Spleen (tissue), 7 donors: ENCODE data around the gene TMEM61.

Experiments used
- CTCF ChIP-seq, 11 experiments: fragments of 200-600 bp in 7 of 11; fragments of 450-650 bp in 4 of 11; sonication (generic) in 4 of 11; IDR thresholded peaks in 8 of 11; conservative IDR thresholded peaks in 3 of 11; 1 replicate in 7 of 11; 2 replicates in 4 of 11; pipeline versions ENCODE4 v1.4.0 to v1.8.0; 2016 to 2021; ENCODE audit warnings: antibody characterized with exemption in 11 of 11, inconsistent platforms in 4 of 11, mild to moderate bottlenecking in 1 of 11
- POLR2A ChIP-seq, 3 donors: fragments of 450-650 bp; IDR thresholded peaks; one replicate each; pipeline ENCODE4 v1.5.1; 2017; ENCODE audit warnings: antibody characterized with exemption in 3 of 3, mild to moderate bottlenecking in 1 of 3
- POLR2AphosphoS5 ChIP-seq, 3 donors: sonication (generic); formaldehyde crosslinking; IDR thresholded peaks; one replicate each; pipeline ENCODE4 v1.5.1; 2017; ENCODE audit warnings: antibody characterized with exemption in 3 of 3
- donor health status: DM: no; HTN: no; CAD: no; lungs with moderate emphysema.
- donor health status: DM: no; HTN: no; CAD: no.
- donor health status: DM: no; HTN: no; CAD: no.

GRCh38 chr1:54978528-54979326 lies 1.7 kb upstream of the TMEM61 start:
- TF ChIP-seq CTCF (IDR thresholded peaks at IDR 0.05 in 8 of 11, conservative IDR thresholded peaks at IDR 0.05 in 3 of 11) (no peak), POLR2AphosphoS5 (IDR thresholded peaks at IDR 0.05) (no peak), POLR2A (IDR thresholded peaks at IDR 0.05) (no peak)
